Liver (tissue), 3 donors: Measurements from ENCODE around the gene RAP1B.

Experiments used
- ATF3 ChIP-seq: IDR thresholded peaks from 2 replicates; pipeline ENCODE4 v1.6.1; 2016; ENCODE audit warnings: antibody characterized with exemption
- EGR1 ChIP-seq, 2 donors: IDR thresholded peaks; 2 replicates each; pipeline ENCODE4 v1.6.1; 2016 to 2018; ENCODE audit warnings: antibody characterized with exemption in 2 of 2, low read depth in 2 of 2
- FOXA1 ChIP-seq: IDR thresholded peaks from 2 replicates; pipeline ENCODE4 v1.6.1; 2016; ENCODE audit warnings: antibody characterized with exemption
- HNF4A ChIP-seq, 2 donors: conservative IDR thresholded peaks; 2 replicates each; pipeline ENCODE4 v1.6.1; 2016; ENCODE audit warnings: antibody characterized with exemption in 2 of 2, mild to moderate bottlenecking in 2 of 2
- HNF4G ChIP-seq: IDR thresholded peaks from 2 replicates; pipeline ENCODE4 v1.6.1; 2016; ENCODE audit warnings: antibody characterized with exemption
- RAD21 ChIP-seq, 2 donors: IDR thresholded peaks; 2 replicates each; pipeline ENCODE4 v1.6.1; 2016; ENCODE audit warnings: antibody characterized with exemption in 2 of 2, mild to moderate bottlenecking in 2 of 2
- RXRA ChIP-seq, 2 donors: IDR thresholded peaks; 2 replicates each; pipeline ENCODE4 v1.6.1; 2017 to 2018; ENCODE audit warnings: antibody characterized with exemption in 2 of 2, mild to moderate bottlenecking in 1 of 2
- SP1 ChIP-seq: IDR thresholded peaks from 2 replicates; pipeline ENCODE4 v1.6.1; 2018; ENCODE audit warnings: antibody characterized with exemption, mild to moderate bottlenecking
- TAF1 ChIP-seq: conservative IDR thresholded peaks from 2 replicates; pipeline ENCODE4 v1.6.1; 2016; ENCODE audit warnings: antibody characterized with exemption, mild to moderate bottlenecking
- ZBTB33 ChIP-seq: IDR thresholded peaks from 2 replicates; pipeline ENCODE4 v1.6.1; 2016; ENCODE audit warnings: antibody characterized with exemption
- TF ChIP-seq, protein P1 (sequence below): fragments of 150-350 bp; IDR thresholded peaks from 2 replicates; pipeline ENCODE4 v1.5.1; 2017; ENCODE audit warnings: improper control_type of control experiment, low read depth, low read length; ENCODE audit not compliant: missing input control
- TF ChIP-seq, protein P2 (sequence below): IDR thresholded peaks from 2 replicates; pipeline ENCODE4 v1.6.1; 2016; ENCODE audit warnings: antibody characterized with exemption, mild to moderate bottlenecking
- donor health status: healthy.
- donor health status: healthy.

DNA sequence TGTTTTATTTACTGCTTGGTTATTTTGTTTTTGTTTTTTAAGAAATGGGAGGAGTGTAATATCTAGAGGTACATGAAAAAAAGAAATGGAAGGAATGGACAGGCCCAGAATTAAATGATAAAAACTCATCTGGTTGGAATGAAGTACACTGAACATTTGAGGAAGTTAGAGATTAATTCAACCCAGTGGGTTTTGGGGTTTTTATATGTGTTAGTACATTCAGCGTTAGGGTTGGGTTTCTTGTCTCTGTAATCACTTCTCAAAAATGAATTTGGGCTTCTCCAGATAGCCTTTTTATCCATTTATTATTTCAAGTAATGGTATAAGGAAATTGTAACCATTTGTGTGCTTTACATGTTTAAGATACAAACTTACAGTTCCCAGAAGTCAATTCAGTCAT, 56.6 kb downstream of the RAP1B start:
- TF ChIP-seq, protein P1, sequence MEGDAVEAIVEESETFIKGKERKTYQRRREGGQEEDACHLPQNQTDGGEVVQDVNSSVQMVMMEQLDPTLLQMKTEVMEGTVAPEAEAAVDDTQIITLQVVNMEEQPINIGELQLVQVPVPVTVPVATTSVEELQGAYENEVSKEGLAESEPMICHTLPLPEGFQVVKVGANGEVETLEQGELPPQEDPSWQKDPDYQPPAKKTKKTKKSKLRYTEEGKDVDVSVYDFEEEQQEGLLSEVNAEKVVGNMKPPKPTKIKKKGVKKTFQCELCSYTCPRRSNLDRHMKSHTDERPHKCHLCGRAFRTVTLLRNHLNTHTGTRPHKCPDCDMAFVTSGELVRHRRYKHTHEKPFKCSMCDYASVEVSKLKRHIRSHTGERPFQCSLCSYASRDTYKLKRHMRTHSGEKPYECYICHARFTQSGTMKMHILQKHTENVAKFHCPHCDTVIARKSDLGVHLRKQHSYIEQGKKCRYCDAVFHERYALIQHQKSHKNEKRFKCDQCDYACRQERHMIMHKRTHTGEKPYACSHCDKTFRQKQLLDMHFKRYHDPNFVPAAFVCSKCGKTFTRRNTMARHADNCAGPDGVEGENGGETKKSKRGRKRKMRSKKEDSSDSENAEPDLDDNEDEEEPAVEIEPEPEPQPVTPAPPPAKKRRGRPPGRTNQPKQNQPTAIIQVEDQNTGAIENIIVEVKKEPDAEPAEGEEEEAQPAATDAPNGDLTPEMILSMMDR = no peak
- TF ChIP-seq TAF1 (no peak), ZBTB33 (no peak), RXRA (IDR thresholded peaks at IDR 0.05) (no peak), SP1 (no peak), FOXA1 (no peak), HNF4G (no peak), EGR1 (IDR thresholded peaks at IDR 0.05; ENCODE audit: low read depth in 2 of 2) (no peak), HNF4A (conservative IDR thresholded peaks at IDR 0.05) (no peak), ATF3 (no peak), RAD21 (IDR thresholded peaks at IDR 0.05) (no peak)
- TF ChIP-seq, protein P2, sequence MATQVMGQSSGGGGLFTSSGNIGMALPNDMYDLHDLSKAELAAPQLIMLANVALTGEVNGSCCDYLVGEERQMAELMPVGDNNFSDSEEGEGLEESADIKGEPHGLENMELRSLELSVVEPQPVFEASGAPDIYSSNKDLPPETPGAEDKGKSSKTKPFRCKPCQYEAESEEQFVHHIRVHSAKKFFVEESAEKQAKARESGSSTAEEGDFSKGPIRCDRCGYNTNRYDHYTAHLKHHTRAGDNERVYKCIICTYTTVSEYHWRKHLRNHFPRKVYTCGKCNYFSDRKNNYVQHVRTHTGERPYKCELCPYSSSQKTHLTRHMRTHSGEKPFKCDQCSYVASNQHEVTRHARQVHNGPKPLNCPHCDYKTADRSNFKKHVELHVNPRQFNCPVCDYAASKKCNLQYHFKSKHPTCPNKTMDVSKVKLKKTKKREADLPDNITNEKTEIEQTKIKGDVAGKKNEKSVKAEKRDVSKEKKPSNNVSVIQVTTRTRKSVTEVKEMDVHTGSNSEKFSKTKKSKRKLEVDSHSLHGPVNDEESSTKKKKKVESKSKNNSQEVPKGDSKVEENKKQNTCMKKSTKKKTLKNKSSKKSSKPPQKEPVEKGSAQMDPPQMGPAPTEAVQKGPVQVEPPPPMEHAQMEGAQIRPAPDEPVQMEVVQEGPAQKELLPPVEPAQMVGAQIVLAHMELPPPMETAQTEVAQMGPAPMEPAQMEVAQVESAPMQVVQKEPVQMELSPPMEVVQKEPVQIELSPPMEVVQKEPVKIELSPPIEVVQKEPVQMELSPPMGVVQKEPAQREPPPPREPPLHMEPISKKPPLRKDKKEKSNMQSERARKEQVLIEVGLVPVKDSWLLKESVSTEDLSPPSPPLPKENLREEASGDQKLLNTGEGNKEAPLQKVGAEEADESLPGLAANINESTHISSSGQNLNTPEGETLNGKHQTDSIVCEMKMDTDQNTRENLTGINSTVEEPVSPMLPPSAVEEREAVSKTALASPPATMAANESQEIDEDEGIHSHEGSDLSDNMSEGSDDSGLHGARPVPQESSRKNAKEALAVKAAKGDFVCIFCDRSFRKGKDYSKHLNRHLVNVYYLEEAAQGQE = no peak
